A549 (cell line): ENCODE results near the gene TMEM163. TPM values are rescaled to one million over a fixed set of nuclear protein-coding genes. Genes with fewer than 3 reads are reported as not detected.

Source experiments
- ATAC-seq, 2 experiments: fragments of 200-7000 bp in 1 of 2; fragments of >200 bp in 1 of 2; cut with Nextera tagmentation in 1 of 2; cut with Tn5 transposase in 1 of 2; 3 replicates each; pipeline versions ENCODE4 v1.8.0 to v1.9.1; 2018 to 2020; ENCODE audit warnings: mild to moderate bottlenecking in 1 of 2, moderate library complexity in 1 of 2
- CTCF ChIA-PET: fragments of 300-600 bp; sonication (Branson Sonifier 250); formaldehyde crosslinking; extraction: SDS; loops from one replicate; lab custom pipeline; 2021; ENCODE audit warnings: antibody characterized with exemption, inconsistent platforms; lab: Yijun Ruan, JAX
- POLR2A ChIA-PET: fragments of 350-600 bp; formaldehyde crosslinking; extraction: SDS; loops from one replicate; lab custom pipeline; 2021; ENCODE audit warnings: antibody characterized with exemption, inconsistent platforms; lab: Yijun Ruan, JAX
- DNase-seq, 2 experiments: peaks; one replicate each; pipeline versions ENCODE4 v3.0.0 to v3.0.0-alpha.2; 2011 to 2016; ENCODE audit warnings: low read depth in 1 of 2, low spot score in 1 of 2
- FAIRE-seq: peaks from 2 replicates; lab custom pipeline; 2011; peaks lifted over from hg19 to GRCh38; lab: Jason Lieb, UNC
- H3K27ac ChIP-seq, 2 experiments: fragments of >200 bp; sonication (Bioruptor Twin); formaldehyde crosslinking; 3 replicates each; pipeline ENCODE4 v1.5.1; 2016 to 2017
- H3K4me1 ChIP-seq: fragments of >200 bp; sonication (Bioruptor Twin); formaldehyde crosslinking; 3 replicates; pipeline ENCODE4 v1.6.1; 2016
- H3K4me2 ChIP-seq: fragments of >200 bp; sonication (Bioruptor Twin); formaldehyde crosslinking; 3 replicates; pipeline ENCODE4 v1.6.1; 2016
- H3K4me3 ChIP-seq: fragments of >200 bp; sonication (Bioruptor Twin); formaldehyde crosslinking; 3 replicates; pipeline ENCODE4 v1.5.1; 2016
- H3K9me3 ChIP-seq: fragments of >200 bp; sonication (Bioruptor Twin); formaldehyde crosslinking; 3 replicates; pipeline ENCODE4 v1.6.1; 2016
- ATOH8 ChIP-seq: fragments of 250-450 bp; sonication (Bioruptor Pico); IDR thresholded peaks from 2 replicates; pipeline ENCODE4 v1.5.0; 2020; ENCODE audit warnings: low read depth, mild to moderate bottlenecking, moderate library complexity
- CBX2 ChIP-seq: fragments of 200-600 bp; sonication (generic); IDR thresholded peaks from 2 replicates; pipeline ENCODE4 v1.6.1; 2016; ENCODE audit warnings: low read depth, mild to moderate bottlenecking, borderline replicate concordance
- CBX8 ChIP-seq: fragments of 200-600 bp; sonication (generic); IDR thresholded peaks from 2 replicates; pipeline ENCODE4 v1.6.1; 2016
- CHD2 ChIP-seq: fragments of 150-350 bp; IDR thresholded peaks from 2 replicates; pipeline ENCODE4 v1.6.1; 2014; ENCODE audit warnings: low read length; ENCODE audit not compliant: partially characterized antibody
- CHD4 ChIP-seq: fragments of 200-600 bp; sonication (generic); IDR thresholded peaks from 2 replicates; pipeline ENCODE4 v1.6.1; 2016; ENCODE audit warnings: antibody characterized with exemption, mild to moderate bottlenecking, borderline replicate concordance
- CTCF ChIP-seq: fragments of >200 bp; sonication (Bioruptor Twin); formaldehyde crosslinking; IDR thresholded peaks from 3 replicates; pipeline ENCODE4 v1.5.1; 2016
- E2F6 ChIP-seq: IDR thresholded peaks from 2 replicates; pipeline ENCODE4 v1.6.1; 2012; ENCODE audit warnings: low read depth, borderline replicate concordance
- EHF ChIP-seq: fragments of 250-450 bp; sonication (Bioruptor Pico); IDR thresholded peaks from 2 replicates; pipeline ENCODE4 v1.5.0; 2020; ENCODE audit warnings: mild to moderate bottlenecking
- ELK1 ChIP-seq: fragments of 150-350 bp; IDR thresholded peaks from 2 replicates; pipeline ENCODE4 v1.6.1; 2014; ENCODE audit warnings: low read depth, mild to moderate bottlenecking, low read length
- FOSB ChIP-seq: fragments of 250-450 bp; sonication (Bioruptor Pico); IDR thresholded peaks from 2 replicates; pipeline ENCODE4 v1.5.0; 2020; ENCODE audit warnings: mild to moderate bottlenecking, moderate library complexity
- FOXS1 ChIP-seq: fragments of 250-450 bp; sonication (Bioruptor Pico); IDR thresholded peaks from 2 replicates; pipeline ENCODE4 v1.5.0; 2020; ENCODE audit warnings: mild to moderate bottlenecking, moderate library complexity
- HES2 ChIP-seq: fragments of >200 bp; sonication (Bioruptor Twin); formaldehyde crosslinking; IDR thresholded peaks from 2 replicates; pipeline ENCODE4 v1.6.1; 2016
- HMGXB4 ChIP-seq: fragments of 250-450 bp; sonication (Bioruptor Pico); IDR thresholded peaks from 2 replicates; pipeline ENCODE4 v1.5.0; 2021; ENCODE audit warnings: mild to moderate bottlenecking, moderate library complexity, borderline replicate concordance
- JUNB ChIP-seq: fragments of >200 bp; sonication (Bioruptor Twin); formaldehyde crosslinking; IDR thresholded peaks from 2 replicates; pipeline ENCODE4 v1.6.1; 2016
- KDM1A ChIP-seq: fragments of 200-600 bp; sonication (generic); IDR thresholded peaks from 2 replicates; pipeline ENCODE4 v1.6.1; 2016; ENCODE audit warnings: low read depth, mild to moderate bottlenecking
- MAX ChIP-seq: IDR thresholded peaks from 2 replicates; pipeline ENCODE4 v1.6.1; 2012
- PHF8 ChIP-seq: fragments of 200-600 bp; sonication (generic); IDR thresholded peaks from 2 replicates; pipeline ENCODE4 v1.6.1; 2016; ENCODE audit warnings: low read depth, mild to moderate bottlenecking, antibody characterized with exemption, moderate library complexity, borderline replicate concordance
- POLR2AphosphoS2 ChIP-seq: conservative IDR thresholded peaks from 2 replicates; pipeline ENCODE4 v1.6.1; 2012; ENCODE audit warnings: low read length, improper control_type of control experiment, inconsistent platforms
- RAD21 ChIP-seq, 2 experiments: fragments of >200 bp in 1 of 2; sonication (Bioruptor Twin) in 1 of 2; formaldehyde crosslinking in 1 of 2; IDR thresholded peaks in 1 of 2; conservative IDR thresholded peaks in 1 of 2; 2 replicates in 1 of 2; 3 replicates in 1 of 2; pipeline ENCODE4 v1.6.1; 2012 to 2018; ENCODE audit warnings: inconsistent platforms in 1 of 2
- REST ChIP-seq: fragments of 200-600 bp; sonication (generic); IDR thresholded peaks from 2 replicates; pipeline ENCODE4 v1.6.1; 2016; ENCODE audit warnings: antibody characterized with exemption, mild to moderate bottlenecking, moderate library complexity
- USF2 ChIP-seq: fragments of 450-650 bp; IDR thresholded peaks from 2 replicates; pipeline ENCODE4 v1.6.1; 2014; ENCODE audit warnings: antibody characterized with exemption
- WGBS: methylation state at CpG from one replicate; pipeline ENCODE4 v1.1.6; 2017; ENCODE audit errors: missing lambda C conversion rate; 5-methylcytosine and 5-hydroxymethylcytosine counted together
- polyA plus RNA-seq, 4 experiments: library from polyadenylated mRNA; depleted of rRNA in 3 of 4; stranded (reverse); fragments of >200 nt; fragmentation: RNase III in 1 of 4; extraction: RNeasy Plus Mini Kit Qiagen cat#74134 plus additional on column Dnase treatment in 1 of 4; gene quantifications; 2 replicates in 3 of 4; 3 replicates in 1 of 4; pipeline ENCODE4 v1.2.3, GENCODE V29; 2011 to 2017

The TMEM163 gene
- polyA plus RNA-seq, 2 of the 4 experiments (the other 2 are of a cell fraction) = not detected

- TF ChIP-seq REST = no peak
- no peak for TF ChIP-seq ELK1
- TF ChIP-seq CHD4 = no peak
- no peak for TF ChIP-seq MAX
Measured at GRCh38 chr2:134738141-134738870, 19.5 kb upstream of the TMEM163 start (continued).

GRCh38 chr2:134737671-134738070 lies 18.9 kb upstream of the TMEM163 start:
- no peaks in the 10 kb centered on the region for H3K4me1 ChIP-seq
- H3K4me2 ChIP-seq = no peak overlapping the region
- POLR2A ChIA-PET = no interaction called here
- H3K4me3 ChIP-seq = no peak overlapping the region
- no peak for FAIRE-seq
- CTCF ChIA-PET = no interaction called here
- no peak for ATAC-seq
- H3K9me3 ChIP-seq = no peaks in the 10 kb centered on the region
- H3K27ac ChIP-seq = no peak overlapping the region
- no peak for DNase-seq
- WGBS = 10% methylated on average over 5 of the region's 5 CpGs
- TF ChIP-seq FOXS1 (CRISPR knock-in tag) = no peak
- TF ChIP-seq JUNB = no peak
- TF ChIP-seq EHF (CRISPR knock-in tag) = no peak
- TF ChIP-seq USF2 = no peak
- no peak for TF ChIP-seq CHD2
- no peak for TF ChIP-seq CBX8
- TF ChIP-seq E2F6 = no peak
- no peak for TF ChIP-seq CBX2
- TF ChIP-seq PHF8 = no peak
- TF ChIP-seq RAD21 (conservative IDR thresholded peaks at IDR 0.05 in 1 of 2, IDR thresholded peaks at IDR 0.05 in 1 of 2) = no peak

GRCh38 chr2:134736167-134736880 lies 17.5 kb upstream of the TMEM163 start:
- 0 out of 6 replicates have a peak, but pooled peaks of 1 of the 2 experiments have one; percentile 19 for ATAC-seq
- H3K4me1 ChIP-seq = no peaks in the 10 kb centered on the region
- no peak overlapping the region for H3K27ac ChIP-seq
- CTCF ChIA-PET = no interaction called here
- no peak for FAIRE-seq
- H3K4me2 ChIP-seq = no peak overlapping the region
- H3K4me3 ChIP-seq = no peak overlapping the region
- 20% methylated on average over 3 of the region's 3 CpGs for WGBS
- H3K9me3 ChIP-seq = no peaks in the 10 kb centered on the region
- POLR2A ChIA-PET = no interaction called here
- DNase-seq = no peak
- TF ChIP-seq HES2 (no peak), POLR2AphosphoS2 (no peak), FOSB (CRISPR knock-in tag) (no peak), JUNB (no peak), KDM1A (no peak), CTCF (no peak), ATOH8 (CRISPR knock-in tag) (no peak), HMGXB4 (no peak)
